ENCODE results near the gene SORCS3. TPM values are rescaled to one million over a fixed set of nuclear protein-coding genes. Genes with fewer than 3 reads are reported as not detected.

The SORCS3 gene
- total RNA-seq, 4 donors from 2014 or later, result not detected

DNA sequence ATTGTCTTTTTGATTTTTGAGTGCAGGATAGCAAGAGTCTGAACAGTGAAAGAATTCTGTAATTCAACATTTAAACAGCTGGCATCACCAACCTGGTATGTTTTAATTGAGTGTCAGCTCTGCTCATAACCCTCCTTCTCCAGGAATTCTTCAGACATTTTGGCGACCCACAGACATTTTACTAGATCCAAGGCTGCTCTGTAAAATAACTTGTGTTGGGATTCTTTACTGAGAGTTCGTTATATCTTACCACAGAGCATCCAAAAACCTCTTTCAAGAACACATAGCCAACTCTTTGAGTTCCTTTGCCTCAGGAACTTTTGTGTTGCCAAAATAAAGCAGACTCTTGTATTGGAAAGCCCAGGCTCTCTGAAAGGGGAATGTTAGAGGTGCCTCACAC, 27.7 kb upstream of the SORCS3 start:
- Histone ChIP-seq H3K4me3 (replicated peaks in 1 of 3) (no peak overlapping the region), H3K27ac (no peak overlapping the region), H3K4me1 (no peaks in the 10 kb centered on the region), H3K9me3 (no peaks in the 10 kb centered on the region), H3K36me3 (no peaks in the 10 kb centered on the region), H3K27me3 (no peaks in the 10 kb centered on the region)
- intact Hi-C loops (cut with DNase I), result no loop called here
- WGBS, 2 donors, result 75 to 82% methylated on average over 2 of the region's 2 CpGs
- TF ChIP-seq, protein P1, sequence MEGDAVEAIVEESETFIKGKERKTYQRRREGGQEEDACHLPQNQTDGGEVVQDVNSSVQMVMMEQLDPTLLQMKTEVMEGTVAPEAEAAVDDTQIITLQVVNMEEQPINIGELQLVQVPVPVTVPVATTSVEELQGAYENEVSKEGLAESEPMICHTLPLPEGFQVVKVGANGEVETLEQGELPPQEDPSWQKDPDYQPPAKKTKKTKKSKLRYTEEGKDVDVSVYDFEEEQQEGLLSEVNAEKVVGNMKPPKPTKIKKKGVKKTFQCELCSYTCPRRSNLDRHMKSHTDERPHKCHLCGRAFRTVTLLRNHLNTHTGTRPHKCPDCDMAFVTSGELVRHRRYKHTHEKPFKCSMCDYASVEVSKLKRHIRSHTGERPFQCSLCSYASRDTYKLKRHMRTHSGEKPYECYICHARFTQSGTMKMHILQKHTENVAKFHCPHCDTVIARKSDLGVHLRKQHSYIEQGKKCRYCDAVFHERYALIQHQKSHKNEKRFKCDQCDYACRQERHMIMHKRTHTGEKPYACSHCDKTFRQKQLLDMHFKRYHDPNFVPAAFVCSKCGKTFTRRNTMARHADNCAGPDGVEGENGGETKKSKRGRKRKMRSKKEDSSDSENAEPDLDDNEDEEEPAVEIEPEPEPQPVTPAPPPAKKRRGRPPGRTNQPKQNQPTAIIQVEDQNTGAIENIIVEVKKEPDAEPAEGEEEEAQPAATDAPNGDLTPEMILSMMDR (IDR thresholded peaks at IDR 0.05), result no peak
- no peak for TF ChIP-seq POLR2A (IDR thresholded peaks at IDR 0.05)
- no peak for DNase-seq

DNA sequence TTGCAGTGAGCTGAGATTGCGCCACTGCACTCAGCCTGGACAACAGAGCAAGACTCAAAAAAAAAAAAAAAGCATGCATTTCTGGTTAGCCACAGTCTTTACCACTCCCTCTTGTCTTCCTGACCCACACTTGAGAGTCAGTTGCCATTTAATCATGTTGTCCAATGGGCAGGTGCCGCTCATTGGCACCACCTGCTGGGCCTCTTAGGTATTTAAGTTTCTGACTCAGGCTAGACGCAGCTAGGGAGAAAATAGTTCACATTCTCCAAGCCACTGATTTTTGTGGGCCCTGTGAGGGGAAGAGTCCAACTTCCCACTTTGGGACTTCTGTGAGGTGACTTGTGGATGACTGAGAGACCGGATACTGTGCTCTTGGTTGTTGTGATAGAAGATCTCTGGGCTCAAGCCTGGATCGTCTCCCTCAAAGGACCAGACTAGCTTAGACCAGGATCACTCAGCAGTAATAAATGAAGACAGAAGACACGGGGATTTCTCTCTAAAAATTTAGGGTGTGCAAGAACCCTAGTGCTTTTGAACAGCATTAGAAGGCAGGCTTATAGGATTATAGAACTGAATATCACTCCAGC, 26.8 kb upstream of the SORCS3 start:
- H3K27ac ChIP-seq, result no peak overlapping the region
- H3K4me1 ChIP-seq, result no peaks in the 10 kb centered on the region
- intact Hi-C loops (cut with DNase I), result no loop called here
- H3K36me3 ChIP-seq, result no peaks in the 10 kb centered on the region
- H3K27me3 ChIP-seq, result no peaks in the 10 kb centered on the region
- H3K4me3 ChIP-seq (replicated peaks in 1 of 3), result no peak overlapping the region
- DNase-seq, result peak in 1 of 2 donors; percentile 3
- no peaks in the 10 kb centered on the region for H3K9me3 ChIP-seq
- whole genome bisulfite sequencing, 2 donors, result 72 to 80% methylated on average over 6 of the region's 6 CpGs
- TF ChIP-seq, protein P1 (IDR thresholded peaks at IDR 0.05), result peak in 3 of 6 experiments; percentile 4 to 19 (median 18)
- no peak for TF ChIP-seq POLR2A (IDR thresholded peaks at IDR 0.05)

DNA sequence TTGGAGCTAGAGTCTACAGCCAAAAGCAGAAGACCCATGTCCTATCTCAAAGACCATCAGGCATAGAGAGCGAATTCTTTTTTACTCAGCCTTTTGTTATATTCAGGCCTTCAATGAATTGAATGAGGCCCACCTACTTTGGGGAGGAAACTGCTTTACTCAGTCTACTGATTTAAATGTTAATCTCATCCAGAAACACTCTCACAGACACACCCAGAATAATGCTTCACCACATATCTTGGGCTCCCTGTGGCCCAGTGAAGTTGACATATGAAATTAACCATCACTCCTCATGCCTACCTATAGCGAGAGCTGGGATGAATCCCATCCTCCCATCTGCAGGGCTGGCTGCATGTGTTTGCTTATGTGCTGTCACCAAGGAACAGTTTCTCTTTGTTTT, 26.0 kb upstream of the SORCS3 start:
- WGBS, 2 donors, result 87 to 89% methylated on average over 2 of the region's 2 CpGs
- intact Hi-C loops (cut with DNase I), result no loop called here
- TF ChIP-seq, protein P1 (IDR thresholded peaks at IDR 0.05), result no peak
- no peak for TF ChIP-seq POLR2A (IDR thresholded peaks at IDR 0.05)
- Histone ChIP-seq H3K4me1 (no peaks in the 10 kb centered on the region), H3K9me3 (no peaks in the 10 kb centered on the region), H3K4me3 (replicated peaks in 1 of 3) (no peak overlapping the region), H3K36me3 (no peaks in the 10 kb centered on the region), H3K27me3 (no peaks in the 10 kb centered on the region), H3K27ac (no peak overlapping the region)
- DNase-seq, result no peak

DNA sequence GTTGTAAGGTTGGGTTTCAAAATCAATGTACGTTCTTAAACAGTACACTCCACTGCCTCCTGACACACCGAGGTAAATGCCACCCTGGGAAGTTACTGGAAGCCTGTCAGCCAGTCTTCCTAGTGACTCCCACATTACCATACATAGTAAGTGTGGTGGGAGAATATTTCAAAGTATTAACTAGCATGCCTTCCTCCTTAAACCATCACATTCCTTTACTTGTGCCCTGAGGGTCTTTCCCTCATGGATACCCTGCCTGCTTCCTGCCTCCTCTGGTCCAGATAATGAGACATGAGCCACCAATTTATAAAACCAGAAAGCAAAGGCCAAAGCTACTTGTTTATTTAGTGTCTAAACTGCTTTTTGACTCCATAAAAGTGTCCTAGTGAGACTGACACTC, 23.3 kb upstream of the SORCS3 start:
- 67 to 87% methylated on average over 2 of the region's 2 CpGs for WGBS, 2 donors
- H3K36me3 ChIP-seq, result no peaks in the 10 kb centered on the region
- no peaks in the 10 kb centered on the region for H3K4me1 ChIP-seq
- TF ChIP-seq POLR2A (IDR thresholded peaks at IDR 0.05), result no peak
- TF ChIP-seq, protein P1 (IDR thresholded peaks at IDR 0.05), result no peak
- H3K9me3 ChIP-seq, result no peaks in the 10 kb centered on the region
- no peaks in the 10 kb centered on the region for H3K27me3 ChIP-seq
- intact Hi-C loops (cut with DNase I), result no loop called here
- DNase-seq, result no peak
- no peak overlapping the region for H3K27ac ChIP-seq
- no peak overlapping the region for H3K4me3 ChIP-seq (replicated peaks in 1 of 3)

DNA sequence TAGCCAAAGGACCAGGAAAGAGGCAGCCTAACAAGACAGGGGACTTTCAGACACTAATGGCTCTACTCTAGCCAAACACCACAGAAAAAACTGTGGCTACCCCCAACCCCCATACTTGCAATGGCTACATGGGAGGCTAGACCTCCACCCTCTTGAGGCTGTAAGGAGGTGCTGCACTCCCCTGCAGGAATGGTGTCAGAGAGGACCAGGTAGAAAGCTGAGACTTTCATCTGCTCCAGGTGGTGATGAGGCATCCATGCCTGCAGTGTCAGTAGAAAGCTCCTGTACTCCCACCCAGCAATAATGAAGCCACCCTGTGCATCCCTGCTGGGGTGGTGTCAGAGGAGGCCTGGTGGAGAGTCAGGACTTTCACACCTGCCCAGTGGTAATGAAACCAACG, 18.9 kb upstream of the SORCS3 start:
- Histone ChIP-seq H3K27ac (no peak overlapping the region), H3K36me3 (no peaks in the 10 kb centered on the region), H3K9me3 (no peaks in the 10 kb centered on the region), H3K27me3 (no peaks in the 10 kb centered on the region), H3K4me1 (no peaks in the 10 kb centered on the region), H3K4me3 (replicated peaks in 1 of 3) (no peak overlapping the region)
- DNase-seq, result no peak
- no peak for TF ChIP-seq POLR2A (IDR thresholded peaks at IDR 0.05)
- TF ChIP-seq, protein P1 (IDR thresholded peaks at IDR 0.05), result no peak
- intact Hi-C loops (cut with DNase I), result no loop called here
- 75% methylated on average over 1 of the region's 1 CpG; no CpG with 5 or more reads in 1 of the 2 donors for WGBS, 2 donors
